K562 (cell line): ENCODE results near the gene PRPF6. TPM values are rescaled to one million over a fixed set of nuclear protein-coding genes. Genes with fewer than 3 reads are reported as not detected.

Experiments
- ATF3 ChIP-seq, 2 experiments: fragments of 450-650 bp in 1 of 2; sonication (generic) in 1 of 2; formaldehyde crosslinking in 1 of 2; IDR thresholded peaks in 1 of 2; conservative IDR thresholded peaks in 1 of 2; 2 replicates each; pipeline versions ENCODE4 v1.6.1 to v1.8.1; 2016 to 2023; ENCODE audit warnings: mild to moderate bottlenecking in 2 of 2, moderate library complexity in 2 of 2, inconsistent platforms in 1 of 2, missing genetic modification reagents in 1 of 2
- CXXC5 ChIP-seq: fragments of 250-450 bp; sonication (Bioruptor Pico); IDR thresholded peaks from 2 replicates; pipeline ENCODE4 v1.8.0; 2022; ENCODE audit warnings: inconsistent platforms, mild to moderate bottlenecking, moderate library complexity
- HCFC1 ChIP-seq: IDR thresholded peaks from 2 replicates; pipeline ENCODE4 v1.6.1; 2012; ENCODE audit warnings: low read depth, low read length, improper control_type of control experiment
- MYC ChIP-seq, 2 experiments: fragments of 250-450 bp in 1 of 2; sonication (Bioruptor Pico) in 1 of 2; IDR thresholded peaks; 2 replicates each; pipeline versions ENCODE4 v1.5.1 to v1.6.1; 2012 to 2021; ENCODE audit warnings: low read depth in 2 of 2, borderline replicate concordance in 1 of 2, improper control_type of control experiment in 1 of 2, low read length in 1 of 2, mild to moderate bottlenecking in 1 of 2, moderate library complexity in 1 of 2
- NELFE ChIP-seq: IDR thresholded peaks from 2 replicates; pipeline ENCODE4 v1.6.1; 2011; ENCODE audit warnings: mild to moderate bottlenecking; ENCODE audit not compliant: insufficient read depth, insufficient read length
- NRF1 ChIP-seq, 2 experiments: fragments of 450-650 bp; IDR thresholded peaks in 1 of 2; conservative IDR thresholded peaks in 1 of 2; 2 replicates each; pipeline ENCODE4 v1.6.1; 2014; ENCODE audit warnings: mild to moderate bottlenecking in 2 of 2
- PHF8 ChIP-seq: fragments of 200-600 bp; sonication (generic); IDR thresholded peaks from 2 replicates; pipeline ENCODE4 v1.6.1; 2012; ENCODE audit warnings: mixed run types, mild to moderate bottlenecking, inconsistent platforms, low read length, moderate library complexity, borderline replicate concordance
- SMAD1 ChIP-seq: fragments of 150-350 bp; IDR thresholded peaks from 2 replicates; pipeline ENCODE4 v1.6.1; 2014; ENCODE audit warnings: low read length, low read depth; ENCODE audit not compliant: partially characterized antibody
- TEAD4 ChIP-seq, 2 experiments: sonication (generic) in 1 of 2; formaldehyde crosslinking in 1 of 2; IDR thresholded peaks; 2 replicates each; pipeline versions ENCODE4 v1.6.1 to v1.8.0; 2012 to 2022; ENCODE audit warnings: borderline replicate concordance in 1 of 2, inconsistent platforms in 1 of 2, low read length in 1 of 2, mild to moderate bottlenecking in 1 of 2, missing genetic modification reagents in 1 of 2
- TFAP4 ChIP-seq: sonication (generic); formaldehyde crosslinking; IDR thresholded peaks from 2 replicates; pipeline ENCODE4 v1.8.0; 2022; ENCODE audit warnings: missing genetic modification reagents, mild to moderate bottlenecking, moderate library complexity, borderline replicate concordance
- ZKSCAN1 ChIP-seq: fragments of 150-350 bp; IDR thresholded peaks from 2 replicates; pipeline ENCODE4 v1.6.1; 2016; ENCODE audit warnings: low read depth, low read length
- ZNF263 ChIP-seq: sonication (generic); formaldehyde crosslinking; IDR thresholded peaks from 2 replicates; pipeline ENCODE4 v1.8.0; 2022; ENCODE audit warnings: mild to moderate bottlenecking, missing genetic modification reagents, borderline replicate concordance
- ZNF445 ChIP-seq: fragments of 250-450 bp; sonication (Bioruptor Pico); IDR thresholded peaks from 2 replicates; pipeline ENCODE4 v1.4.0; 2020; ENCODE audit warnings: low read depth, mild to moderate bottlenecking, moderate library complexity
- polyA plus RNA-seq, 8 experiments: library from polyadenylated mRNA; depleted of rRNA in 4 of 8; stranded (reverse) in 5 of 8; unstranded in 3 of 8; fragments of >200 nt; fragmentation: Nextera tagmentation in 2 of 8; fragmentation: Illumina TruSeq in 1 of 8; extraction: Ambion mirVana in 2 of 8; extraction: Trizol in 1 of 8; gene quantifications; 2 replicates each; pipeline versions ENCODE4 v1.2.1 to v1.2.3, GENCODE V29; 2011 to 2014; ENCODE audit warnings: inconsistent platforms in 1 of 8, missing spikeins in 1 of 8
- total RNA-seq, 7 experiments: library from RNA; depleted of rRNA in 6 of 7; stranded (reverse); fragments of >200 nt in 6 of 7; fragmentation: Illumina TruSeq in 2 of 7; extraction: Trizol in 2 of 7; gene quantifications; 2 replicates each; pipeline versions ENCODE4 v1.2.1 to v1.2.3, GENCODE V29; 2011 to 2021; ENCODE audit warnings: low replicate concordance in 1 of 7
- TF ChIP-seq, protein P1 (sequence below), 2 experiments: fragments of 450-650 bp in 1 of 2; sonication (generic) in 1 of 2; formaldehyde crosslinking in 1 of 2; IDR thresholded peaks; 2 replicates each; pipeline versions ENCODE4 v1.7.1 to v1.9.0; 2016 to 2022; ENCODE audit warnings: inconsistent platforms in 1 of 2, mild to moderate bottlenecking in 1 of 2, missing genetic modification reagents in 1 of 2

Gene PRPF6
- total and polyA plus RNA-seq, 9 of the 15 experiments (the other 6 are each of a cell fraction or from before 2014, with no cell fraction given), result 4.2 to 83.2 (median 59.9) TPM

DNA sequence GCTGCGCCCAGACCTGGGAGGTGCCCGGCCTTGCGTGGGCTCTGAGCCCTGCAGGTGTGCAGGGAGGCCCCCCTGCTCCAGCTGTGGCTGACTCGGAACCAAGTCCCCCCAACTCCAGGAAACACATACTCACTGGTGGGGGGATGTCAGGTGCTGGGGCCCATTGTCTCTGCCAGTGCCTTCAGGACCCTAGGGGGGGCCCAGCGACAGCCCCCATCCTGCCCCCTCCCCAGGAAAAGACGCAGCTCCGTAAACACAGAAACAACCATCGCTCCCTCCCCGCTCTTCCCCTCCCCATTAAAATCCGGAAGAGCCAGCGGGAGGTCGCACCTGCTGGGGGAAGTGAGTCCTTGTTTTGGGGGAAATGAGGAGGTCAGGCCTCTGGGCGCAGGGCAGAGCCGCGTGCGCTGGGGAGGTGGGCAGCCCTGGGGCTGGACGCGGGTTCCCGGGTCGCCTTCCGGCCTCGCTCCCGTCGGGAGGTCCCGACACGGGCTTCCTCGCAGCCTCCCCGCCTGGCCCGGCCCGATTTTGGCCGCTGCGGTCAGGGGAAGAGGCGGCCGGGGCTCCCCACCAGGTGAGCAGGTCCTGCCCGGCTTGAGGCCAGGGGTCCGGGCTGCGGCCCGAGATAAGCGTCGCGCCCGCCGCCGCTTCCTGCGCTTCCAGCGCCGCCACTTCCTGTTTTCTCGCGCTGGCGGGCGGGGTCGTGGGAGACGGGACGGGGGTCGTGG is 61.3 kb downstream of the PRPF6 start (continued):
- TF ChIP-seq ZNF445 (no peak), ZNF263 (CRISPR knock-in tag) (no peak), TFAP4 (peak; percentile 72), CXXC5 (CRISPR knock-in tag) (peak; percentile 93), PHF8 (peak; percentile 69; the same call in 1 of the 2 replicates), TEAD4 (IDR thresholded peaks at IDR 0.05; ENCODE audit: low read length) (peak; percentile 56), TEAD4 (CRISPR knock-in tag; IDR thresholded peaks at IDR 0.05; ENCODE audit: borderline replicate concordance) (no peak), NRF1 (conservative IDR thresholded peaks at IDR 0.05 in 1 of 2, IDR thresholded peaks at IDR 0.05 in 1 of 2) (peak; percentile 22 to 32; a peak in 1 of 4 replicates), MYC (IDR thresholded peaks at IDR 0.05; ENCODE audit: low read depth, low read length) (peak; percentile 37; the same call in 1 of the 2 replicates), MYC (CRISPR knock-in tag; IDR thresholded peaks at IDR 0.05; ENCODE audit: borderline replicate concordance, low read depth) (no peak), NELFE (no peak), SMAD1 (peak; percentile 23), HCFC1 (no peak), ZKSCAN1 (no peak), ATF3 (IDR thresholded peaks at IDR 0.05) (no peak), ATF3 (CRISPR knock-in tag; conservative IDR thresholded peaks at IDR 0.05) (no peak)
- TF ChIP-seq, protein P1, sequence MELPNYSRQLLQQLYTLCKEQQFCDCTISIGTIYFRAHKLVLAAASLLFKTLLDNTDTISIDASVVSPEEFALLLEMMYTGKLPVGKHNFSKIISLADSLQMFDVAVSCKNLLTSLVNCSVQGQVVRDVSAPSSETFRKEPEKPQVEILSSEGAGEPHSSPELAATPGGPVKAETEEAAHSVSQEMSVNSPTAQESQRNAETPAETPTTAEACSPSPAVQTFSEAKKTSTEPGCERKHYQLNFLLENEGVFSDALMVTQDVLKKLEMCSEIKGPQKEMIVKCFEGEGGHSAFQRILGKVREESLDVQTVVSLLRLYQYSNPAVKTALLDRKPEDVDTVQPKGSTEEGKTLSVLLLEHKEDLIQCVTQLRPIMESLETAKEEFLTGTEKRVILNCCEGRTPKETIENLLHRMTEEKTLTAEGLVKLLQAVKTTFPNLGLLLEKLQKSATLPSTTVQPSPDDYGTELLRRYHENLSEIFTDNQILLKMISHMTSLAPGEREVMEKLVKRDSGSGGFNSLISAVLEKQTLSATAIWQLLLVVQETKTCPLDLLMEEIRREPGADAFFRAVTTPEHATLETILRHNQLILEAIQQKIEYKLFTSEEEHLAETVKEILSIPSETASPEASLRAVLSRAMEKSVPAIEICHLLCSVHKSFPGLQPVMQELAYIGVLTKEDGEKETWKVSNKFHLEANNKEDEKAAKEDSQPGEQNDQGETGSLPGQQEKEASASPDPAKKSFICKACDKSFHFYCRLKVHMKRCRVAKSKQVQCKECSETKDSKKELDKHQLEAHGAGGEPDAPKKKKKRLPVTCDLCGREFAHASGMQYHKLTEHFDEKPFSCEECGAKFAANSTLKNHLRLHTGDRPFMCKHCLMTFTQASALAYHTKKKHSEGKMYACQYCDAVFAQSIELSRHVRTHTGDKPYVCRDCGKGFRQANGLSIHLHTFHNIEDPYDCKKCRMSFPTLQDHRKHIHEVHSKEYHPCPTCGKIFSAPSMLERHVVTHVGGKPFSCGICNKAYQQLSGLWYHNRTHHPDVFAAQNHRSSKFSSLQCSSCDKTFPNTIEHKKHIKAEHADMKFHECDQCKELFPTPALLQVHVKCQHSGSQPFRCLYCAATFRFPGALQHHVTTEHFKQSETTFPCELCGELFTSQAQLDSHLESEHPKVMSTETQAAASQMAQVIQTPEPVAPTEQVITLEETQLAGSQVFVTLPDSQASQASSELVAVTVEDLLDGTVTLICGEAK (IDR thresholded peaks at IDR 0.05), result peak; percentile 78
- TF ChIP-seq, protein P1 (CRISPR knock-in tag; IDR thresholded peaks at IDR 0.05), result no peak
